Kidney tubule cell (primary cell): Measurements from ENCODE around the gene TCF21.
"Not testable (repeated sequence)": the region's sequence is repeated elsewhere in the genome, so short reads cannot be mapped to it uniquely, and the experiment has no call there.

ENCODE experiments used
- DNase-seq: peaks from one replicate; pipeline ENCODE4 v3.0.0-alpha.2; 2018; ENCODE audit warnings: low spot score

Gene TCF21

DNA sequence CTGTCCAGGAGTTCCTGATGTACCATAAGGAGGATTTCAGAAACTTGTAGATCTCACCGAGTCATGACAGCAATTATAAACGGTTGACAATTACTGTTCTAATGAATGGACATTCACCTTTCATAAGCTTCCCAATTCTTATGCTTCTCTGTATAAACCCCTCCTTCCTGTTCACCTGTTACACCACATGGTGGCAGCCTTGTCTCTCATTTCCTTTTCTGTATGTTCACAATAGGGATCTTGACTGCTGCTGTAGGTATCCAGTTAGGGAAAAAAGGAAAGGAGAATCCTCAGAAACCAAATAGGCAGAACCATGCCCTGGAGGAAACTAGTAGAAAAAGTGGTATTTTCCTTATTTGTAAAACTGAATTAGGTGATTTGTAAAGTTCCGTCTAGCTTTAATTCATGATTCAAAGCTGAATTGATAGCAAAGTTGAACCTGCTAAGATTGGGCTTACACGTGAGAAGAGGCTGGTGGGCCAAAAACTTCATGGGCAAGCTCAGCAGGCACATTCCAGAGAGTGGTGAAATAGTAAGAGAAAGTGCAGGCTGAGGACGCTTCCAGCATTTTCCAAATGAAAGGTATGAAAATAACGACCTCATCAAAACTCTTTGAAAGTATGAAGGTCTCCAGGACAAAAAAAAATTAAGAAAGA is 35.2 kb downstream of the TCF21 start:
- DNase-seq, result peak; percentile 79

GRCh38 chr6:133931221-133931620 is 42.3 kb downstream of the TCF21 start:
- not testable (repeated sequence) for DNase-seq

DNA sequence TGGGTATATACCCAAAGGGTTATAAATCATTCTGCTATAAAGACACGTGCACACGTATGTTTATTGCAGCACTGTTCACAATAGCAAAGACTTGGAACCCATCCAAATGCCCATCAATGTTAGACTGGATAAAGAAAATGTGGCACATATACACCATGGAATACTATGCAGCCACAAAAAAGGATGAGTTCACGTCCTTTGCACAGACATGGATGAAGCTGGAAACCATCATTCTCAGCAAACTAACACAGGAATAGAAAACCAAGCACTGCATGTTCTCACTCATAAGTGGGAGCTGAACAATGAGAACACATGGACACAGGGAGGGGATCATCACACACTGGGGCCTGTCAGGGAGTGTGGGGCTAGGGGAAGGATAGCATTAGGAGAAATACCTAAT is 47.4 kb downstream of the TCF21 start:
- DNase-seq, result not testable (repeated sequence)

- no peak for DNase-seq
These were observed 49.0 kb downstream of the TCF21 start for GRCh38 chr6:133937909-133938308.

GRCh38 chr6:133938533-133938932 is 49.6 kb downstream of the TCF21 start:
- no peak for DNase-seq

DNA sequence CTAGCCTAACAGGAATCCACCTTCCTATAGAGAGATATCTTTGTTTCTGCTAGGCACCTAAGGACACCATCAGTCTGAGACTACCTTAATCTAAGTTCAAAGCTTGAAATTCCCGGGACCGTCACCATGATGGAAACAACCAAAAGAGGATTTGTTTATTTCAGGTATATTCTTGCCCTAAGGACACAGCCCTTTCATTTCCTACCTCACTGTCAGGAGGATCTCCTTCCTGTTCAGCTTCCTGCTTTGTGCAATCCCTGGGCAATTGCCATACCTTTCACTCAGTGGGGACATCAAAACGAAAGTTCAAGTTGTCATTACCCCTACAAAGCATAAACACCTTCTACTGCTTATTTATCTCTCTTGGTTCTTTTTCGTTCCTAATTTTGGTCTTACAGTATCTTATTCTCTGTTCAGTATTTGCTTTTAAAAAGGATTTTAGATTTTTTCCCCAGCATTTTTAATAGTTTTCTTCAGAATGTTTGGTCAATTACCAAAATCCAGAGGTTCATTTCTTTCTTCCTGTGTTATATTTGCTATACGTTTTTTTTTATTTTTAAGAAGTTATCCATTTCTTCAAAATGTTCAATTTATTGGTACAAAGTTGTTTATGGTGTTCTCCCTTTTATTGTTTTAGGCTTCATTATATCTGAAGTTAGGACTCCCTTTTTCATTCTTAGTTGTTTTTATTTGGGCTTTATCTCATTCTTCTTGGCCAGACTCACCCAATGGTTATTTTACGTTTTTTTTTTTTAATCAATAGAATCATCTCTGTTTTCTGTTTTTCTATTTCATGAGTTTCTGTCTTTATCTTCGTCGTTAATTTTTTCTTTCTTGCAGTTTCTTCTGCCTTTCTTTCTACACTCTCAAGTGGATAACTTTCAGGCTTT is 51.1 kb downstream of the TCF21 start:
- no peak for DNase-seq
